ENCODE results near the gene SLC35F1.

Gene SLC35F1

DNA sequence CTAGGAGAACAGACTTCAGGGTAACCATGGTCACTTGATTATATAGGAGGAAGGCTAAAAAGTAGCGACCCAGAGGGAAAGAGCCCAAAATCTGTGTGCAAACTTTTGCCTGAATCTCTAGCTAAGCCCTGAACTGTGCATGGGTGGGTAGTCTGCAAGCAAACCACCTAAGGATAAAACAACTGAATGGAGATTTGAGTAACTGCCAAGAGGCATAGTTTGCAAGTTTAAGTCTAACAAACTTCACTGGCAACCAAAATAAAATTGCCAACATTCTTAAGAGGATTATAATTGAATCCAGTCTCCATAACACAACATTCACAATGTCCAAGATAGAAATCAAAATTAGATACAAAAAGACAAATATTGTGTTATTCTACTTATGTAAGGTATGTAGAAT lies 449.0 kb downstream of the SLC35F1 start:
- H3K4me1 ChIP-seq (ENCODE audit: insufficient read depth, low read length): no peaks in the 10 kb centered on the region
- no peak overlapping the region for H3K4me3 ChIP-seq (ENCODE audit: low read length)
- H3K27ac ChIP-seq (ENCODE audit: low read length): no peak overlapping the region
- no peaks in the 10 kb centered on the region for H3K27me3 ChIP-seq (ENCODE audit: insufficient read depth, low read length)
- H3K9me3 ChIP-seq (ENCODE audit: insufficient read depth, low read depth, low read length): no peaks in the 10 kb centered on the region
- H3K9ac ChIP-seq (ENCODE audit: low read depth, low read length): no peak overlapping the region
- no peaks in the 10 kb centered on the region for H3K36me3 ChIP-seq (ENCODE audit: insufficient read depth, low read depth, low read length)

DNA sequence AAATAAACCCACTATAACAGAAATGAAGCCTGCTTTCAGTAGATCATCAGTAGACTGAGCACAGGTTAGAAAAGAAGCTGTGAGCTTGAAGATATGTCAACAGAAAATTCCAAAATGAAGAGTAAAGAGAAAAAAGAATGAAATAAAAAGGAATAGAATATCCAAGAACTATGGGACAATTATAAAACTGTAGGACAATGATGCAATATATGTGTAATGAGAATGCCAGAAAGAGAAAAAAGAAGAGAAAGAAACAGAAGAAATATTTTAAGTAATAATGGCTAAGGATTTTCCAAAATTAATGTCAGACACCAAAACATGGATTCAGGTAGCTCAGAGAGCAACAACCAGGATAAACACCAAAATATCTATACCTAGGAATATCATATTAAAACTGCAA lies 449.6 kb downstream of the SLC35F1 start:
- H3K9ac ChIP-seq (ENCODE audit: low read depth, low read length): no peak overlapping the region
- H3K36me3 ChIP-seq (ENCODE audit: insufficient read depth, low read depth, low read length): no peaks in the 10 kb centered on the region

More for the DNA sequence above, 449.6 kb downstream of the SLC35F1 start:
- Histone ChIP-seq H3K27ac (ENCODE audit: low read length) (no peak overlapping the region), H3K4me1 (ENCODE audit: insufficient read depth, low read length) (no peaks in the 10 kb centered on the region), H3K4me3 (ENCODE audit: low read length) (no peak overlapping the region), H3K9me3 (ENCODE audit: insufficient read depth, low read depth, low read length) (no peaks in the 10 kb centered on the region), H3K27me3 (ENCODE audit: insufficient read depth, low read length) (no peaks in the 10 kb centered on the region)
